Left lung (tissue), 10 donors: Measurements from ENCODE around the gene ASMTL. TPM values are rescaled to one million over a fixed set of nuclear protein-coding genes. Genes with fewer than 3 reads are reported as not detected.
A peak's percentile ranks its signal among the peaks of the same experiment; 100 is the strongest.

ENCODE experiments used
- ATAC-seq: fragments of 200-7000 bp; cut with Tn5 transposase; one replicate; pipeline ENCODE4 v1.9.1; 2020; ENCODE audit warnings: moderate library complexity
- DNase-seq, 4 donors: peaks; one replicate each; pipeline ENCODE4 v3.0.0-alpha.2; 2013 to 2020
- H3K27ac ChIP-seq, 2 donors: fragments of 200-600 bp; sonication (generic) in 1 of 2; one replicate each; pipeline versions ENCODE4 v1.5.0 to v1.8.0; 2020 to 2021
- H3K27me3 ChIP-seq, 2 donors: fragments of 200-600 bp; sonication (generic) in 1 of 2; one replicate each; pipeline versions ENCODE4 v1.5.0 to v1.8.0; 2020 to 2021
- H3K36me3 ChIP-seq, 2 donors: fragments of 200-600 bp; sonication (generic) in 1 of 2; one replicate each; pipeline versions ENCODE4 v1.5.0 to v1.8.0; 2020 to 2021
- H3K4me1 ChIP-seq, 2 donors: fragments of 200-600 bp; one replicate each; pipeline ENCODE4 v1.8.0; 2021
- H3K4me3 ChIP-seq, 2 donors: fragments of 200-600 bp; sonication (generic) in 1 of 2; one replicate each; pipeline versions ENCODE4 v1.5.0 to v1.8.0; 2020 to 2021; ENCODE audit warnings: mild to moderate bottlenecking in 1 of 2
- H3K9me3 ChIP-seq, 2 donors: fragments of 200-600 bp; sonication (generic) in 1 of 2; one replicate each; pipeline versions ENCODE4 v1.5.0 to v1.8.0; 2020 to 2021
- intact Hi-C, 2 donors: fragments of 100-400 bp; cut with DNase I; formaldehyde crosslinking; loops; one replicate each; pipeline versions ENCODE4 v1.11.2 to v1.14.2; 2022
- polyA plus RNA-seq, 6 donors: library from polyadenylated mRNA; unstranded; fragments of 120-200 nt; gene quantifications; one replicate each; pipeline ENCODE4 v1.2.1, GENCODE V29; 2013; ENCODE audit not compliant: insufficient read length in 6 of 6
- total RNA-seq, 2 donors: library from RNA; stranded (reverse); fragmentation: NEBNext Ultra II Directional; extraction: Animal tissue kit (Norgen Biotek cat#: 25700); gene quantifications; one replicate each; pipeline ENCODE4 v1.2.1, GENCODE V29; 2021
- TF ChIP-seq, protein P1 (sequence below), 2 donors: fragments of 200-600 bp; sonication (generic) in 1 of 2; IDR thresholded peaks; one replicate each; pipeline versions ENCODE4 v1.5.0 to v1.8.0; 2021; ENCODE audit warnings: antibody characterized with exemption in 2 of 2
- donor health status: DM: no; HTN: yes; CAD: no.
- donor health status: DM: no; HTN: no; CAD: no.

ASMTL gene
- total and polyA plus RNA-seq, 8 donors = 18.6 to 32.0 (median 24.8) TPM

DNA sequence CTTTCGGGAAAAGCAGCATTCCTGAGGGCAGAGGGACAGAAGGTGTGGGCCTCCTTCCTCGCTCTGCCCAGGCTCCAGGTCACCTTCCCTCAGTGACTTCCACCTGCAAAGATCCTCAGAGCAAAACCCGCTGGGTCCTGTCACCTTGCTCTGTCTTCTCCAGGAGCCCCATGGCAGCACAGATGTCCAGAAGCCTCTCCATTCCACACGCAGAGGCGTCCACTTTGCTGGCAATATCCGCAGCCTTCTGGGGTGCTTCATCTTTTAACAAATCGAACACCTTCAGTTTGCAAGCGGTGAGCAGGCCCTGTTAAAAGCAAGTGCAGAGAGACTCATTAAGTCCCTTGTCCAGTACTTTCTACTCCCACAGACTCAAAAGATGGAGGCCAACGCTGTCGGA is 27.3 kb downstream of the ASMTL start:
- Histone ChIP-seq H3K9me3 (peaks cover 0 to 20% of the 10 kb centered on the region in 2 donors), H3K36me3 (peaks cover 0 to 42% of the 10 kb centered on the region in 2 donors), H3K27me3 (no peaks in the 10 kb centered on the region), H3K4me1 (no peaks in the 10 kb centered on the region), H3K4me3 (no peak overlapping the region), H3K27ac (no peak overlapping the region)
- intact Hi-C loops = no loop called here
- DNase-seq = no peak
- no peak for ATAC-seq
- TF ChIP-seq, protein P1, sequence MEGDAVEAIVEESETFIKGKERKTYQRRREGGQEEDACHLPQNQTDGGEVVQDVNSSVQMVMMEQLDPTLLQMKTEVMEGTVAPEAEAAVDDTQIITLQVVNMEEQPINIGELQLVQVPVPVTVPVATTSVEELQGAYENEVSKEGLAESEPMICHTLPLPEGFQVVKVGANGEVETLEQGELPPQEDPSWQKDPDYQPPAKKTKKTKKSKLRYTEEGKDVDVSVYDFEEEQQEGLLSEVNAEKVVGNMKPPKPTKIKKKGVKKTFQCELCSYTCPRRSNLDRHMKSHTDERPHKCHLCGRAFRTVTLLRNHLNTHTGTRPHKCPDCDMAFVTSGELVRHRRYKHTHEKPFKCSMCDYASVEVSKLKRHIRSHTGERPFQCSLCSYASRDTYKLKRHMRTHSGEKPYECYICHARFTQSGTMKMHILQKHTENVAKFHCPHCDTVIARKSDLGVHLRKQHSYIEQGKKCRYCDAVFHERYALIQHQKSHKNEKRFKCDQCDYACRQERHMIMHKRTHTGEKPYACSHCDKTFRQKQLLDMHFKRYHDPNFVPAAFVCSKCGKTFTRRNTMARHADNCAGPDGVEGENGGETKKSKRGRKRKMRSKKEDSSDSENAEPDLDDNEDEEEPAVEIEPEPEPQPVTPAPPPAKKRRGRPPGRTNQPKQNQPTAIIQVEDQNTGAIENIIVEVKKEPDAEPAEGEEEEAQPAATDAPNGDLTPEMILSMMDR (IDR thresholded peaks at IDR 0.05) = no peak

DNA sequence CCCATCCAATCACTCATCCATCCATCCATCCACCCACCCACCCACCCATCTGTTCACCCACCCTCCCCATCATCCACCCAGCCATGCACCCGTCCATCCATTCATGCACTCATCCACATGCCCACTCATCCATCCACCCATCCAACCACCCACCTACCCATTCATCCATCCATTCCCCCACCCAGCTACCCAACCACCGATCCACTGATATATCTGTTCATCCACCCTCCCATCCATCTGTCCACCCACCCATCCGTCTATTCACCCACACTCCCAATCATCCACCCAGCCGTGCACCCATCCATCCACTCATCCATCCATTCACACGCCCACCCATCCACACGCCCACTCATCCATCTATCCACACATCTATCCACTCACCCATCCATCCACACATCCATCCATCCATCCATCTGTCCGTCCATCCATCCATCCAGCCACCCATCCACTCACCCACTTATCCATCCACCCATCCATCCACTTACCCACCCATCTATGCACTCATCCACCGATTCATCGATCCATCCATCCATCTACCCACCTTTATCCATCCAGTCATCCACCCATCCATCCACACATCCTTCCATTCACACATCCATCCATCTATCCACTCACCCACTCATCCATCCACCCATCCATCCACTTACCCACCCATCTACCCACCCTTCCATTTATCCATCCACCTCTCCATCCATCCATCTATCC is 28.4 kb downstream of the ASMTL start:
- H3K27me3 ChIP-seq = no peaks in the 10 kb centered on the region
- H3K9me3 ChIP-seq = peaks cover 0 to 20% of the 10 kb centered on the region in 2 donors
- no peak overlapping the region for H3K4me3 ChIP-seq
- H3K4me1 ChIP-seq = no peaks in the 10 kb centered on the region
- H3K36me3 ChIP-seq = peaks cover 0 to 46% of the 10 kb centered on the region in 2 donors
- no peak overlapping the region for H3K27ac ChIP-seq
- ATAC-seq (no peak), DNase-seq (peak in 1 of 4 donors; percentile 3)
- TF ChIP-seq, protein P1 (IDR thresholded peaks at IDR 0.05) = no peak
- intact Hi-C loops = no loop called here

DNA sequence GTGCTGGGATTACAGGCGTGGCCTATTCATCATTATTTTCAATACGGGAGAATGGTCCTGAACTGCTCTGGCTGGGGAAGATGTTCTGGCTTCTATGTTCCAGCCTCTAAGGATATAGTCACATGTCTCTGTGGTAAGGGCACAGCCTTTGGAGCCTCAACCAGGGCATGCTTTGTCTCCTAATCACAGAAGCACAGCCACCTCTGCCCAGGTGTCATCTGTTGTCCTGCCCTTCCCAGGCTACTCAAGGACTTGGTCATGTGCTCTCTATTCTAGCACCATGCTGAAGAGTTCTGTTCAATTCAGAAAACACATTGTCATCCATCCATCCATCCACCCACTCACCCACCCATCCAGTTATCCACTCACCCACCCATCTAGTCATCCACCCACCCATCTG is 29.5 kb downstream of the ASMTL start:
- Histone ChIP-seq H3K4me3 (no peak overlapping the region), H3K9me3 (peaks cover 0 to 26% of the 10 kb centered on the region in 2 donors), H3K4me1 (no peaks in the 10 kb centered on the region), H3K27ac (no peak overlapping the region), H3K27me3 (no peaks in the 10 kb centered on the region), H3K36me3 (peaks cover 0 to 56% of the 10 kb centered on the region in 2 donors)
- TF ChIP-seq, protein P1 (IDR thresholded peaks at IDR 0.05) = no peak
- intact Hi-C loops = no loop called here
- DNase-seq (no peak), ATAC-seq (no peak)

DNA sequence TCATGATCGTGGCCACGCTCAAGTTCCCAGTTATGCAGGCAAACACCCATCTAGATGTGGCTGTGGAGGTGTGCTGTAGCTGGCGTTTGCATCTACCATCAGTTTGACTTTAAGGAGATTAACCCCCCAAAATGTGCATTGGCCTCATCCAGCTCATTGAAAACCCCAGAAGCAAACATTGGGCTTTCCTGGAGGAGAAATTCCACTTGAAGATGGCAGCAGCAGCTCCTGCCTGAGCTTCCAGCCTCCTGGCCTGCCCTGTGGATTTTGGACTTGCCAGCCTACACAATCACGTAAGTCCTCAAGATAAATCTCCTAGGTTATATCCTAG is 30.6 kb downstream of the ASMTL start:
- TF ChIP-seq, protein P1 (IDR thresholded peaks at IDR 0.05) = no peak
- Histone ChIP-seq H3K4me1 (no peaks in the 10 kb centered on the region), H3K27me3 (no peaks in the 10 kb centered on the region), H3K27ac (no peak overlapping the region), H3K9me3 (peaks cover 0 to 28% of the 10 kb centered on the region in 2 donors), H3K36me3 (peaks cover 0 to 51% of the 10 kb centered on the region in 2 donors), H3K4me3 (no peak overlapping the region)
- intact Hi-C loops = no loop called here
- ATAC-seq (no peak), DNase-seq (no peak)

DNA sequence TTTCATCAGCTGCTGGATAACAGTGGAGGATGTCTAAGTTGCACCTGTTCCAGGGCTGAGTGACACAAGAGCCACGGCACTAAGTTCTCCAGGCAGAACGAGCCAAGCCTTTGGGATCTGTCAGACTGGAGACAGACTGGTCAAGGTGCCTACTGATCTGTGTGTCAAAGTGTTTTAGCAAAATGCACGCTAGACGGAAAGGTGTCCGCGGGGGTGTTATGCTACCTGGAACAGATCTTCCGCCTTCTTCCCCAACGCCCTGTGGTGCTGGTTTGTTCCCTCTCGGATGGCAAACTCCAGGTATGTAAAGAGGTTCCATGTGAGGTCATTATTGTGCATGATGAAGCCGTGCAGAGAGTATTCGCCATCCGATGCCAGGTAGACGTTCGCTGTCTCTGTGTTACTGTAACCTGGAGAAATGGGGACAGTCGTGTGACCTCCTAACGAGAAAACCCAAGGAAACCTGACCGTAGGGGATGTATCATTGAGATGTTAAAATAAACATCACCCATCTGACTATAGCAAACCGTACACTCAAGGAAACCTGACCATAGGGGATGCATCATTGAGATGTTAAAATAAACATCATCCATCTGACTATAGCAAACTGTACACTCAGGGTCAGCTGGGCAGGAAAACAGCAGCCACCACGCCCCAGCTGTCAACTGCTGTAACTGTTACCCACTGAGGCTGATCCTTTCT is 31.1 kb downstream of the ASMTL start:
- ATAC-seq = no peak
- Histone ChIP-seq H3K27me3 (no peaks in the 10 kb centered on the region), H3K4me3 (no peak overlapping the region), H3K9me3 (peaks cover 0 to 28% of the 10 kb centered on the region in 2 donors), H3K4me1 (no peaks in the 10 kb centered on the region), H3K36me3 (peaks cover 0 to 50% of the 10 kb centered on the region in 2 donors), H3K27ac (no peak overlapping the region)
- DNase-seq = peak in 1 of 4 donors; percentile 28
- intact Hi-C loops = no loop called here
- TF ChIP-seq, protein P1 (IDR thresholded peaks at IDR 0.05) = no peak
